ENCODE data around the gene BZW1. TPM values are rescaled to one million over a fixed set of nuclear protein-coding genes. Genes with fewer than 3 reads are reported as not detected.
A peak's percentile ranks its signal among the peaks of the same experiment; 100 is the strongest.

Gene BZW1
- total RNA-seq, 1 donor from 2014 or later: 128 TPM

- no peak for DNase-seq (ENCODE audit: extremely low spot score in 2 of 2)
- peak overlapping the region; percentile 100 for H3K27ac ChIP-seq
- H3K4me3 ChIP-seq: peak overlapping the region; percentile 60 to 100
- intact Hi-C loops (cut with DNase I): loop anchor here (5.0 kb wide), 1 partner anchor 49 kb away; the partner anchor contains the start of gene BZW1
- TF ChIP-seq POLR2A (IDR thresholded peaks at IDR 0.05) (no peak), POLR2AphosphoS5 (IDR thresholded peaks at IDR 0.05; ENCODE audit: insufficient read depth in 1 of 2, low read depth in 1 of 2) (no peak), CTCF (IDR thresholded peaks at IDR 0.05) (no peak)
- H3K9me3 ChIP-seq: no peaks in the 10 kb centered on the region
- H3K36me3 ChIP-seq: peaks cover 0 to 37% of the 10 kb centered on the region in 2 donors
- H3K4me1 ChIP-seq: peaks cover 70% of the 10 kb centered on the region
- H3K27me3 ChIP-seq: no peaks in the 10 kb centered on the region
Measured at GRCh38 chr2:200861617-200862155, 50.0 kb downstream of the BZW1 start.

- intact Hi-C loops (cut with DNase I): loop anchor here (5.0 kb wide), 1 partner anchor 50 kb away; the partner anchor contains the start of gene BZW1
- TF ChIP-seq POLR2AphosphoS5 (IDR thresholded peaks at IDR 0.05; ENCODE audit: insufficient read depth in 1 of 2, low read depth in 1 of 2) (peak in 1 of 2 donors; percentile 77), CTCF (IDR thresholded peaks at IDR 0.05) (no peak), POLR2A (IDR thresholded peaks at IDR 0.05) (peak in 1 of 2 donors; percentile 19)
- Histone ChIP-seq H3K27ac (peak overlapping the region; percentile 100), H3K27me3 (no peaks in the 10 kb centered on the region), H3K4me3 (peak overlapping the region; percentile 60 to 100), H3K36me3 (peaks cover 0 to 28% of the 10 kb centered on the region in 2 donors), H3K4me1 (peaks cover 70% of the 10 kb centered on the region), H3K9me3 (no peaks in the 10 kb centered on the region)
- no peak for DNase-seq (ENCODE audit: extremely low spot score in 2 of 2)
Measured at GRCh38 chr2:200862532-200863000, 50.9 kb downstream of the BZW1 start.

- Histone ChIP-seq H3K4me1 (peaks cover 61% of the 10 kb centered on the region), H3K27ac (peak overlapping the region; percentile 100), H3K4me3 (peak overlapping the region; percentile 60 to 100), H3K27me3 (no peaks in the 10 kb centered on the region), H3K9me3 (no peaks in the 10 kb centered on the region), H3K36me3 (peaks cover 0 to 16% of the 10 kb centered on the region in 2 donors)
- intact Hi-C loops (cut with DNase I): loop anchor here (5.0 kb wide), 1 partner anchor 51 kb away; the partner anchor contains the start of gene BZW1
- no peak for DNase-seq (ENCODE audit: extremely low spot score in 2 of 2)
- TF ChIP-seq POLR2AphosphoS5 (IDR thresholded peaks at IDR 0.05; ENCODE audit: insufficient read depth in 1 of 2, low read depth in 1 of 2): no peak
- TF ChIP-seq CTCF (IDR thresholded peaks at IDR 0.05): no peak
- TF ChIP-seq POLR2A (IDR thresholded peaks at IDR 0.05): no peak
Measured at GRCh38 chr2:200863782-200864175, 52.1 kb downstream of the BZW1 start.

- H3K27me3 ChIP-seq: no peaks in the 10 kb centered on the region
- H3K4me3 ChIP-seq: peak within 1 kb of the TSS; percentile 60 to 100
- peaks cover 55% of the 10 kb centered on the region for H3K4me1 ChIP-seq
- intact Hi-C loops (cut with DNase I): loop anchor here (5.0 kb wide), 1 partner anchor 52 kb away; the partner anchor contains the start of gene BZW1
- TF ChIP-seq POLR2A (IDR thresholded peaks at IDR 0.05) (peak; percentile 94 to 99), POLR2AphosphoS5 (IDR thresholded peaks at IDR 0.05; ENCODE audit: insufficient read depth in 1 of 2, low read depth in 1 of 2) (peak; percentile 98 to 100), CTCF (IDR thresholded peaks at IDR 0.05) (peak in 1 of 3 experiments; percentile 16)
- no peaks in the 10 kb centered on the region for H3K9me3 ChIP-seq
- H3K36me3 ChIP-seq: peaks cover 0 to 9% of the 10 kb centered on the region in 2 donors
- H3K27ac ChIP-seq: peak within 1 kb of the TSS; percentile 100
- DNase-seq (ENCODE audit: extremely low spot score in 2 of 2): peak in 1 of 2 donors; percentile 98
Measured at GRCh38 chr2:200864176-200865034, 52.7 kb downstream of the BZW1 start, which contains the start of gene CLK1. TSS of gene CLK1 (minus strand) at chr2:200864658. CDS start at chr2:200861862, 2,796 bp downstream.

Data from vagina (tissue), 2 donors.